Lower leg skin (tissue), 4 donors: ENCODE results near the gene MLST8. TPM values are rescaled to one million over a fixed set of nuclear protein-coding genes. Genes with fewer than 3 reads are reported as not detected.

Experiments used
- DNase-seq, 2 donors: peaks; one replicate each; pipeline ENCODE4 v3.0.0-alpha.2; 2019; ENCODE audit warnings: low spot score in 2 of 2
- H3K4me3 ChIP-seq: fragments of 200-600 bp; sonication (generic); 2 replicates; pipeline ENCODE4 v1.5.1; 2017; ENCODE audit warnings: mild to moderate bottlenecking, low read depth; ENCODE audit not compliant: poor library complexity, severe bottlenecking
- CTCF ChIP-seq, 3 donors: fragments of 450-650 bp; IDR thresholded peaks; one replicate each; pipeline ENCODE4 v1.5.1; 2016; ENCODE audit warnings: antibody characterized with exemption in 3 of 3, mild to moderate bottlenecking in 3 of 3, moderate library complexity in 2 of 3
- POLR2A ChIP-seq, 2 donors: fragments of 450-650 bp; IDR thresholded peaks; one replicate each; pipeline ENCODE4 v1.6.1; 2016 to 2017; ENCODE audit warnings: antibody characterized with exemption in 2 of 2, mild to moderate bottlenecking in 1 of 2, moderate library complexity in 1 of 2
- WGBS, 2 donors: methylation state at CpG; one replicate each; pipeline ENCODE4 v1.1.5; 2018; 5-methylcytosine and 5-hydroxymethylcytosine counted together
- intact Hi-C: fragments of 100-400 bp; cut with DNase I; formaldehyde crosslinking; loops from one replicate; pipeline ENCODE4 v1.15.0; 2023; ENCODE audit warnings: low total_unique reads
- total RNA-seq, 4 donors: library from RNA; depleted of rRNA; stranded (reverse); fragments of >200 nt; gene quantifications; one replicate each; pipeline ENCODE4 v1.1.0, GENCODE V29; 2016

The MLST8 gene
- total RNA-seq, 4 donors from 2014 or later: 43.8 to 69.4 (median 54.9) TPM

- no peak for DNase-seq
- TF ChIP-seq POLR2A (IDR thresholded peaks at IDR 0.05) (no peak), CTCF (IDR thresholded peaks at IDR 0.05) (no peak)
- 91% methylated on average over 14 to 18 of the region's 18 CpGs for WGBS, 2 donors
- no peak overlapping the region for H3K4me3 ChIP-seq
- intact Hi-C loops: no loop called here
These were observed 41.1 kb downstream of the MLST8 start for GRCh38 chr16:2246301-2246885.

GRCh38 chr16:2250652-2251295 is 45.5 kb downstream of the MLST8 start:
- no peak for DNase-seq
- intact Hi-C loops: no loop called here
- WGBS, 2 donors: 4 to 5% methylated on average over 35 of the region's 35 CpGs
- no peak for TF ChIP-seq CTCF (IDR thresholded peaks at IDR 0.05)
- no peak for TF ChIP-seq POLR2A (IDR thresholded peaks at IDR 0.05)
- H3K4me3 ChIP-seq: peak overlapping the region; percentile 63

- intact Hi-C loops: no loop called here
- WGBS, 2 donors: 4 to 10% methylated on average over 18 to 32 of the region's 88 CpGs
- TF ChIP-seq CTCF (IDR thresholded peaks at IDR 0.05) (peak in 1 of 3 donors; percentile 51), POLR2A (IDR thresholded peaks at IDR 0.05) (no peak)
- DNase-seq: peak; percentile 90 to 98
- H3K4me3 ChIP-seq: peak within 1 kb of the TSS; percentile 63
These were observed 46.2 kb downstream of the MLST8 start, which contains the start of gene ECI1 for GRCh38 chr16:2251296-2252111. Gene ECI1 (minus strand): TSS chr16:2251587. CDS start chr16:2251566, 21 bp downstream.

GRCh38 chr16:2252806-2253148 is 47.5 kb downstream of the MLST8 start:
- intact Hi-C loops: no loop called here
- WGBS, 2 donors: 95 to 98% methylated on average over 7 of the region's 7 CpGs
- DNase-seq: no peak
- H3K4me3 ChIP-seq: no peak overlapping the region
- no peak for TF ChIP-seq CTCF (IDR thresholded peaks at IDR 0.05)
- no peak for TF ChIP-seq POLR2A (IDR thresholded peaks at IDR 0.05)

GRCh38 chr16:2253293-2253692 is 48.0 kb downstream of the MLST8 start:
- intact Hi-C loops: no loop called here
- DNase-seq: no peak
- 83% methylated on average over 11 of the region's 11 CpGs for WGBS, 2 donors
- H3K4me3 ChIP-seq: no peak overlapping the region
- no peak for TF ChIP-seq POLR2A (IDR thresholded peaks at IDR 0.05)
- no peak for TF ChIP-seq CTCF (IDR thresholded peaks at IDR 0.05)
